ENCODE measurements around the gene DSCAML1. TPM values are rescaled to one million over a fixed set of nuclear protein-coding genes. Genes with fewer than 3 reads are reported as not detected.

DSCAML1 gene
- total RNA-seq, 1 experiment from 2014 or later, result not detected

- Histone ChIP-seq H3K4me2 (ENCODE audit: low read length) (no peak overlapping the region), H3K4me3 (replicated peaks in 1 of 2; ENCODE audit: low read depth in 1 of 2, low read length in 2 of 2) (no peak overlapping the region), H3K36me3 (ENCODE audit: control insufficient read depth in 1 of 2, insufficient read depth in 2 of 2, low read length in 2 of 2) (peaks cover 2 to 17% of the 10 kb centered on the region in 2 experiments; a peak in 3 of 4 replicates), H2AFZ (ENCODE audit: low read depth, low read length, poor library complexity, severe bottlenecking) (no peak overlapping the region), H3K9me3 (ENCODE audit: control insufficient read depth in 1 of 2, insufficient read depth in 1 of 2, low read depth in 1 of 2, low read length in 2 of 2) (no peaks in the 10 kb centered on the region), H3K79me2 (ENCODE audit: insufficient read depth, low read length) (no peaks in the 10 kb centered on the region), H3K9me2 (ENCODE audit: insufficient read depth) (no peaks in the 10 kb centered on the region), H3K4me1 (ENCODE audit: control insufficient read depth in 1 of 2, insufficient read depth in 2 of 2, low read length in 2 of 2) (peaks cover 0 to 7% of the 10 kb centered on the region in 2 experiments; a peak in 2 of 4 replicates), H3K9ac (ENCODE audit: low read length) (no peak overlapping the region), H3K27ac (ENCODE audit: low read depth, low read length) (no peak overlapping the region), H3K27me3 (ENCODE audit: insufficient read depth, low read length) (no peaks in the 10 kb centered on the region), H4K20me1 (ENCODE audit: insufficient read depth) (no peaks in the 10 kb centered on the region)
- intact Hi-C loops (cut with micrococcal nuclease), result no loop called here
- no TSS peak for BruUV-seq (replicated peaks)
- RAD21 ChIA-PET (ENCODE audit: low non-redundant PET in 1 of 2, low total read pairs in 2 of 2, uncharacterized antibody in 2 of 2, unreplicated experiment in 2 of 2), result no interaction called here
- no peak for TF ChIP-seq REST (IDR thresholded peaks at IDR 0.05; ENCODE audit: low read depth)
- TF ChIP-seq ZFX (IDR thresholded peaks at IDR 0.05), result no peak
- TF ChIP-seq YY1 (IDR thresholded peaks at IDR 0.05; ENCODE audit: extremely low read depth, insufficient replicate concordance, low read depth, low read length), result no peak
- no peak for TF ChIP-seq SIN3A (IDR thresholded peaks at IDR 0.05; ENCODE audit: low read depth)
- TF ChIP-seq ATF3 (IDR thresholded peaks at IDR 0.05), result no peak
- no peak for TF ChIP-seq CTCF (IDR thresholded peaks at IDR 0.05 in 2 of 3, conservative IDR thresholded peaks at IDR 0.05 in 1 of 3; ENCODE audit: borderline replicate concordance in 1 of 3, insufficient read depth in 1 of 3, low read depth in 2 of 3, low read length in 2 of 3)
- TF ChIP-seq CEBPB (IDR thresholded peaks at IDR 0.05; ENCODE audit: low read depth), result no peak
- no peak for TF ChIP-seq ZNF274 (IDR thresholded peaks at IDR 0.05; ENCODE audit: low read depth, low read length)
- no peak for TF ChIP-seq MAX (IDR thresholded peaks at IDR 0.05)
- no peak for TF ChIP-seq POLR2AphosphoS5 (IDR thresholded peaks at IDR 0.05; ENCODE audit: low read depth, low read length)
- TF ChIP-seq TCF7L2 (IDR thresholded peaks at IDR 0.05; ENCODE audit: borderline replicate concordance, extremely low read depth, insufficient read depth, insufficient read length), result no peak
- TF ChIP-seq EZH2 (IDR thresholded peaks at IDR 0.05), result no peak
- no peak for TF ChIP-seq JUND (IDR thresholded peaks at IDR 0.05)
- no peak for TF ChIP-seq SRF (IDR thresholded peaks at IDR 0.05; ENCODE audit: low read depth)
- no peak for TF ChIP-seq FOSL1 (IDR thresholded peaks at IDR 0.05; ENCODE audit: low read depth)
- no peak for TF ChIP-seq ELF1 (IDR thresholded peaks at IDR 0.05; ENCODE audit: borderline replicate concordance, low read depth)
- TF ChIP-seq POLR2A (IDR thresholded peaks at IDR 0.05; ENCODE audit: borderline replicate concordance, extremely low read depth, insufficient read depth, insufficient read length), result no peak
- TF ChIP-seq EZH2phosphoT487 (IDR thresholded peaks at IDR 0.05; ENCODE audit: borderline replicate concordance), result no peak
- no peak for TF ChIP-seq EGR1 (IDR thresholded peaks at IDR 0.05; ENCODE audit: low read depth)
- no peak for TF ChIP-seq RAD21 (IDR thresholded peaks at IDR 0.05; ENCODE audit: low read depth)
- DNase-seq (ENCODE audit: low read depth, low spot score), result no peak
- POLR2A ChIA-PET, result no interaction called here
- no peak for ATAC-seq
- CTCF ChIA-PET, result no interaction called here
Measured at GRCh38 chr11:117387992-117388755, 408.8 kb downstream of the DSCAML1 start.

Data from HCT116 (cell line).